ENCODE results near the gene GCNT4. TPM values are rescaled to one million over a fixed set of nuclear protein-coding genes. Genes with fewer than 3 reads are reported as not detected.

GCNT4 gene
- total RNA-seq, 1 donor from 2014 or later, result 9.0 TPM

GRCh38 chr5:75057561-75057960, 5.2 kb upstream of the GCNT4 start:
- Mint-ChIP-seq H3K27me3 (ENCODE audit: low read depth, unreplicated experiment) (peaks cover 6% of the 10 kb centered on the region), H3K36me3 (ENCODE audit: low read depth, unreplicated experiment) (peaks cover 2% of the 10 kb centered on the region), H3K27ac (ENCODE audit: unreplicated experiment) (no peak overlapping the region), H3K9me3 (ENCODE audit: unreplicated experiment) (no peaks in the 10 kb centered on the region), H3K4me1 (ENCODE audit: low read depth, unreplicated experiment) (peaks cover 21% of the 10 kb centered on the region), H3K4me3 (ENCODE audit: unreplicated experiment) (no peak overlapping the region)
- Histone ChIP-seq H3K27me3 (ENCODE audit: insufficient read depth, low read length) (no peaks in the 10 kb centered on the region), H3K4me1 (ENCODE audit: insufficient read depth, low read length) (peaks cover 11% of the 10 kb centered on the region), H2AFZ (ENCODE audit: low read depth, low read length) (no peak overlapping the region), H3K9me3 (ENCODE audit: insufficient read depth, low read depth, low read length) (no peaks in the 10 kb centered on the region), H3K4me2 (ENCODE audit: low read length) (no peak overlapping the region), H4K20me1 (ENCODE audit: insufficient read depth, low read length) (no peaks in the 10 kb centered on the region), H3K4me3 (ENCODE audit: insufficient read depth, low read depth, low read length) (no peak overlapping the region), H3K79me2 (ENCODE audit: insufficient read depth, low read length) (no peaks in the 10 kb centered on the region), H3K36me3 (ENCODE audit: insufficient read depth, low read length) (no peaks in the 10 kb centered on the region), H3K9ac (ENCODE audit: low read length) (no peak overlapping the region), H3K27ac (ENCODE audit: low read depth, low read length) (no peak overlapping the region)
- DNase-seq (ENCODE audit: low read depth), result no peak
- TF ChIP-seq EZH2 (IDR thresholded peaks at IDR 0.05; ENCODE audit: insufficient read depth, low read length), result no peak
- TF ChIP-seq CTCF (IDR thresholded peaks at IDR 0.05; ENCODE audit: insufficient read depth, low read depth, low read length), result no peak
- FAIRE-seq, result no peak

GRCh38 chr5:75055727-75056144, 3.4 kb upstream of the GCNT4 start:
- Histone ChIP-seq H3K4me2 (ENCODE audit: low read length) (no peak overlapping the region), H2AFZ (ENCODE audit: low read depth, low read length) (no peak overlapping the region), H3K79me2 (ENCODE audit: insufficient read depth, low read length) (peaks cover 14% of the 10 kb centered on the region), H3K4me3 (ENCODE audit: insufficient read depth, low read depth, low read length) (no peak overlapping the region), H3K9me3 (ENCODE audit: insufficient read depth, low read depth, low read length) (no peaks in the 10 kb centered on the region), H3K36me3 (ENCODE audit: insufficient read depth, low read length) (no peaks in the 10 kb centered on the region), H3K4me1 (ENCODE audit: insufficient read depth, low read length) (peaks cover 17% of the 10 kb centered on the region), H4K20me1 (ENCODE audit: insufficient read depth, low read length) (no peaks in the 10 kb centered on the region), H3K9ac (ENCODE audit: low read length) (no peak overlapping the region), H3K27me3 (ENCODE audit: insufficient read depth, low read length) (no peaks in the 10 kb centered on the region), H3K27ac (ENCODE audit: low read depth, low read length) (peak overlapping the region; percentile 34)
- TF ChIP-seq CTCF (IDR thresholded peaks at IDR 0.05; ENCODE audit: insufficient read depth, low read depth, low read length), result no peak
- no peak for TF ChIP-seq EZH2 (IDR thresholded peaks at IDR 0.05; ENCODE audit: insufficient read depth, low read length)
- Mint-ChIP-seq H3K27ac (ENCODE audit: unreplicated experiment) (peak overlapping the region; percentile 80), H3K9me3 (ENCODE audit: unreplicated experiment) (no peaks in the 10 kb centered on the region), H3K4me3 (ENCODE audit: unreplicated experiment) (peak overlapping the region; percentile 22), H3K27me3 (ENCODE audit: low read depth, unreplicated experiment) (peaks cover 6% of the 10 kb centered on the region), H3K36me3 (ENCODE audit: low read depth, unreplicated experiment) (peaks cover 3% of the 10 kb centered on the region), H3K4me1 (ENCODE audit: low read depth, unreplicated experiment) (peaks cover 32% of the 10 kb centered on the region)
- FAIRE-seq, result no peak
- DNase-seq (ENCODE audit: low read depth), result peak; percentile 48

- peaks cover 1% of the 10 kb centered on the region for H3K27me3 Mint-ChIP-seq (ENCODE audit: low read depth, unreplicated experiment)
- H3K4me3 Mint-ChIP-seq (ENCODE audit: unreplicated experiment), result peak overlapping the region; percentile 90
- Histone ChIP-seq H3K9ac (ENCODE audit: low read length) (peak overlapping the region; percentile 83), H3K4me1 (ENCODE audit: insufficient read depth, low read length) (peaks cover 17% of the 10 kb centered on the region), H3K9me3 (ENCODE audit: insufficient read depth, low read depth, low read length) (no peaks in the 10 kb centered on the region), H4K20me1 (ENCODE audit: insufficient read depth, low read length) (no peaks in the 10 kb centered on the region), H2AFZ (ENCODE audit: low read depth, low read length) (peak overlapping the region; percentile 96), H3K27me3 (ENCODE audit: insufficient read depth, low read length) (no peaks in the 10 kb centered on the region), H3K36me3 (ENCODE audit: insufficient read depth, low read length) (no peaks in the 10 kb centered on the region), H3K4me2 (ENCODE audit: low read length) (peak overlapping the region; percentile 98), H3K79me2 (ENCODE audit: insufficient read depth, low read length) (peaks cover 20% of the 10 kb centered on the region), H3K27ac (ENCODE audit: low read depth, low read length) (peak overlapping the region; percentile 75), H3K4me3 (ENCODE audit: insufficient read depth, low read depth, low read length) (peak overlapping the region; percentile 75)
- H3K27ac Mint-ChIP-seq (ENCODE audit: unreplicated experiment), result peak overlapping the region; percentile 90
- peaks cover 3% of the 10 kb centered on the region for H3K36me3 Mint-ChIP-seq (ENCODE audit: low read depth, unreplicated experiment)
- no peak for FAIRE-seq
- no peaks in the 10 kb centered on the region for H3K9me3 Mint-ChIP-seq (ENCODE audit: unreplicated experiment)
- no peak for TF ChIP-seq CTCF (IDR thresholded peaks at IDR 0.05; ENCODE audit: insufficient read depth, low read depth, low read length)
- TF ChIP-seq EZH2 (IDR thresholded peaks at IDR 0.05; ENCODE audit: insufficient read depth, low read length), result no peak
- peak; percentile 65 for DNase-seq (ENCODE audit: low read depth)
- H3K4me1 Mint-ChIP-seq (ENCODE audit: low read depth, unreplicated experiment), result peaks cover 42% of the 10 kb centered on the region
Observed at GRCh38 chr5:75054134-75054930, 2.0 kb upstream of the GCNT4 start.

Data from astrocyte (in vitro differentiated cells and primary cell).